SK-N-SH (cell line): ENCODE measurements around the gene C3orf22. TPM values are rescaled to one million over a fixed set of nuclear protein-coding genes. Genes with fewer than 3 reads are reported as not detected.

Source experiments
- CTCF ChIA-PET: fragments of 300-600, 350-600 bp; formaldehyde crosslinking; extraction: SDS; loops from one replicate; lab custom pipeline; 2021; lab: Yijun Ruan, JAX
- POLR2A ChIA-PET: fragments of 350-600 bp; sonication (Branson Sonifier 250); formaldehyde crosslinking; extraction: SDS; loops from one replicate; lab custom pipeline; 2020; ENCODE audit warnings: antibody characterized with exemption, inconsistent platforms; lab: Yijun Ruan, JAX
- DNase-seq: peaks from one replicate; pipeline ENCODE4 v3.0.0; 2012
- H2AFZ ChIP-seq: fragments of 200-600 bp; sonication (generic); 2 replicates; pipeline ENCODE4 v1.8.1; 2016; ENCODE audit warnings: antibody characterized with exemption, mild to moderate bottlenecking, low read depth
- H3F3A ChIP-seq: fragments of 200-600 bp; sonication (generic); replicated peaks from 2 replicates; pipeline ENCODE3; 2016; ENCODE audit warnings: antibody characterized with exemption, mild to moderate bottlenecking; ENCODE audit not compliant: insufficient read depth
- H3K27ac ChIP-seq, 2 experiments: fragments of 200-500 bp in 1 of 2; fragments of 200-600 bp in 1 of 2; sonication (Bioruptor generic) in 1 of 2; sonication (generic), shearing (Covaris generic) in 1 of 2; 2 replicates each; pipeline versions ENCODE4 v1.5.1 to v1.6.1; 2014 to 2016; ENCODE audit warnings: low read depth in 2 of 2, inconsistent platforms in 1 of 2, low read length in 1 of 2, mild to moderate bottlenecking in 1 of 2, mixed read lengths in 1 of 2
- H3K27me3 ChIP-seq: fragments of 200-600 bp; sonication (generic), shearing (Covaris generic); 2 replicates; pipeline ENCODE4 v1.6.1; 2016; ENCODE audit warnings: mixed run types; ENCODE audit not compliant: insufficient read depth
- H3K36me3 ChIP-seq, 2 experiments: fragments of 200-500 bp in 1 of 2; fragments of 200-600 bp in 1 of 2; sonication (Bioruptor generic) in 1 of 2; sonication (generic) in 1 of 2; replicated peaks in 1 of 2; 2 replicates each; pipeline versions ENCODE3 to v1.5.1; 2014 to 2016; ENCODE audit warnings: low read length in 1 of 2, mild to moderate bottlenecking in 1 of 2; ENCODE audit not compliant: insufficient read depth in 2 of 2, control insufficient read depth in 1 of 2
- H3K4me1 ChIP-seq, 2 experiments: fragments of 200-500 bp in 1 of 2; fragments of 200-600 bp in 1 of 2; sonication (Bioruptor generic) in 1 of 2; sonication (generic), shearing (Covaris generic) in 1 of 2; 2 replicates each; pipeline versions ENCODE4 v1.5.1 to v1.6.1; 2014 to 2016; ENCODE audit warnings: low read depth in 1 of 2, low read length in 1 of 2, mixed run types in 1 of 2; ENCODE audit not compliant: insufficient read depth in 2 of 2, control insufficient read depth in 1 of 2
- H3K4me2 ChIP-seq: fragments of 200-600 bp; sonication (generic), shearing (Covaris generic); 2 replicates; pipeline ENCODE4 v1.6.1; 2017; ENCODE audit warnings: mixed run types
- H3K4me3 ChIP-seq, 2 experiments: fragments of 200-500 bp in 1 of 2; fragments of 200-600 bp in 1 of 2; sonication (Bioruptor generic) in 1 of 2; sonication (generic), shearing (Covaris generic) in 1 of 2; 2 replicates each; pipeline versions ENCODE4 v1.5.1 to v1.8.1; 2014 to 2016; ENCODE audit warnings: low read depth in 2 of 2, inconsistent platforms in 1 of 2, low read length in 1 of 2, mild to moderate bottlenecking in 1 of 2, mixed read lengths in 1 of 2, moderate library complexity in 1 of 2
- H3K79me2 ChIP-seq: fragments of 200-600 bp; sonication (generic); 2 replicates; pipeline ENCODE4 v1.8.1; 2017; ENCODE audit warnings: mild to moderate bottlenecking; ENCODE audit not compliant: insufficient read depth
- H3K9ac ChIP-seq: fragments of 200-600 bp; sonication (generic); 2 replicates; pipeline ENCODE4 v1.6.1; 2017; ENCODE audit warnings: mixed run types
- H3K9me2 ChIP-seq: fragments of 200-600 bp; sonication (generic); 2 replicates; pipeline ENCODE4 v1.6.1; 2017; ENCODE audit warnings: mixed run types
- H3K9me3 ChIP-seq: fragments of 200-600 bp; sonication (generic); 2 replicates; pipeline ENCODE4 v1.6.1; 2017; ENCODE audit warnings: mixed run types, mild to moderate bottlenecking, moderate library complexity
- H4K20me1 ChIP-seq: fragments of 200-600 bp; sonication (generic); 2 replicates; pipeline ENCODE4 v1.6.1; 2017; ENCODE audit warnings: mild to moderate bottlenecking, mixed run types; ENCODE audit not compliant: insufficient read depth
- ELF1 ChIP-seq: IDR thresholded peaks from 2 replicates; pipeline ENCODE4 v1.4.0; 2012
- FOXM1 ChIP-seq: IDR thresholded peaks from 2 replicates; pipeline ENCODE4 v1.4.0; 2012; ENCODE audit warnings: low read depth, mild to moderate bottlenecking
- GATA2 ChIP-seq: sonication (generic); formaldehyde crosslinking; IDR thresholded peaks from 2 replicates; pipeline ENCODE4 v1.5.0; 2020; ENCODE audit warnings: mild to moderate bottlenecking, missing genetic modification reagents
- MEF2A ChIP-seq: IDR thresholded peaks from 2 replicates; pipeline ENCODE4 v1.4.0; 2012; ENCODE audit warnings: low read depth, borderline replicate concordance
- PBX3 ChIP-seq: IDR thresholded peaks from 2 replicates; pipeline ENCODE4; 2012
- RCOR1 ChIP-seq: fragments of 150-350 bp; IDR thresholded peaks from 2 replicates; pipeline ENCODE4 v1.6.1; 2017; ENCODE audit warnings: antibody characterized with exemption, low read length
- SMC3 ChIP-seq: IDR thresholded peaks from 2 replicates; pipeline ENCODE4 v1.6.1; 2012; ENCODE audit warnings: low read depth, low read length, improper control_type of control experiment
- TAF1 ChIP-seq: IDR thresholded peaks from 2 replicates; pipeline ENCODE4 v1.6.1; 2012; ENCODE audit warnings: low read depth, mild to moderate bottlenecking, low read length, moderate library complexity, borderline replicate concordance
- TEAD4 ChIP-seq: IDR thresholded peaks from 2 replicates; pipeline ENCODE4 v1.4.0; 2012; ENCODE audit warnings: mild to moderate bottlenecking, borderline replicate concordance; ENCODE audit not compliant: insufficient read depth
- USF1 ChIP-seq: IDR thresholded peaks from 2 replicates; pipeline ENCODE4 v1.4.0; 2012; ENCODE audit warnings: low read depth, borderline replicate concordance
- ZBTB33 ChIP-seq: IDR thresholded peaks from 2 replicates; pipeline ENCODE4 v1.4.0; 2012; ENCODE audit warnings: low read depth, borderline replicate concordance
- WGBS: methylation state at CpG from one replicate; pipeline ENCODE4 v1.1.6; 2017; ENCODE audit warnings: low lambda C conversion rate; 5-methylcytosine and 5-hydroxymethylcytosine counted together
- polyA plus RNA-seq, 3 experiments: library from polyadenylated mRNA; depleted of rRNA; stranded (reverse); fragments of >200 nt; gene quantifications; 2 replicates each; pipeline ENCODE4 v1.2.3, GENCODE V29; 2012

C3orf22 gene
- polyA plus RNA-seq, 1 of the 3 experiments (the other 2 are of a cell fraction): not detected

GRCh38 chr3:126573492-126574117, 14.9 kb upstream of the C3orf22 start:
- CTCF ChIA-PET: no interaction called here
- Histone ChIP-seq H3K4me3 (no peak overlapping the region), H3F3A (no peaks in the 10 kb centered on the region), H3K27me3 (no peaks in the 10 kb centered on the region), H3K9me3 (no peaks in the 10 kb centered on the region), H3K9me2 (no peaks in the 10 kb centered on the region), H3K27ac (no peak overlapping the region), H4K20me1 (no peaks in the 10 kb centered on the region), H3K4me2 (no peak overlapping the region), H2AFZ (no peak overlapping the region), H3K4me1 (no peaks in the 10 kb centered on the region; a peak in 1 of 4 replicates), H3K9ac (no peak overlapping the region), H3K36me3 (no peaks in the 10 kb centered on the region), H3K79me2 (no peaks in the 10 kb centered on the region)
- POLR2A ChIA-PET: no interaction called here
- DNase-seq: no peak
- TF ChIP-seq PBX3: no peak
- 84% methylated on average over 7 of the region's 15 CpGs for whole genome bisulfite sequencing

GRCh38 chr3:126571078-126571477, 12.3 kb upstream of the C3orf22 start:
- no peak overlapping the region for H3K9ac ChIP-seq
- H2AFZ ChIP-seq: no peak overlapping the region
- H3F3A ChIP-seq: no peaks in the 10 kb centered on the region
- no peak overlapping the region for H3K27ac ChIP-seq
- TF ChIP-seq GATA2: no peak
- no peak for TF ChIP-seq ZBTB33
- TF ChIP-seq TAF1: no peak
- TF ChIP-seq USF1: no peak
- no peak for TF ChIP-seq MEF2A
- no peak for TF ChIP-seq SMC3
- no peak for TF ChIP-seq ELF1
- TF ChIP-seq TEAD4: no peak
- TF ChIP-seq PBX3: no peak
- TF ChIP-seq FOXM1: no peak
- TF ChIP-seq RCOR1: no peak
- no peaks in the 10 kb centered on the region for H3K9me3 ChIP-seq
- WGBS: 84% methylated on average over 7 of the region's 7 CpGs
- no peak overlapping the region for H3K4me2 ChIP-seq
- ChIA-PET POLR2A (no interaction called here), CTCF (no interaction called here)
- H4K20me1 ChIP-seq: no peaks in the 10 kb centered on the region
- DNase-seq: no peak
- H3K79me2 ChIP-seq: no peaks in the 10 kb centered on the region
- no peaks in the 10 kb centered on the region for H3K27me3 ChIP-seq
- H3K4me1 ChIP-seq: no peaks in the 10 kb centered on the region; a peak in 1 of 4 replicates
- no peaks in the 10 kb centered on the region for H3K36me3 ChIP-seq
- H3K4me3 ChIP-seq: no peak overlapping the region
- H3K9me2 ChIP-seq: no peaks in the 10 kb centered on the region
